PFSK-1 (cell line): ENCODE data around the gene NME7.

Experiments used
- FOXP2 ChIP-seq: optimal IDR thresholded peaks from 2 replicates; pipeline ENCODE3; 2011; ENCODE audit warnings: borderline replicate concordance, control low read depth, inconsistent platforms; ENCODE audit not compliant: insufficient read depth; ENCODE audit errors: extremely low read length, extremely low read depth
- POLR2AphosphoS5 ChIP-seq: IDR thresholded peaks from 2 replicates; pipeline ENCODE4 v1.6.1; 2012; ENCODE audit warnings: low read depth, mild to moderate bottlenecking, control low read depth, low read length, moderate library complexity
- REST ChIP-seq, 2 experiments: IDR thresholded peaks; 2 replicates each; pipeline versions ENCODE4 v1.6.1 to v1.8.0; 2011 to 2012; ENCODE audit warnings: low read depth in 2 of 2, low read length in 2 of 2, control low read depth in 1 of 2, inconsistent platforms in 1 of 2, mild to moderate bottlenecking in 1 of 2, moderate library complexity in 1 of 2; ENCODE audit not compliant: insufficient read depth in 1 of 2
- SIN3A ChIP-seq: IDR thresholded peaks from 2 replicates; pipeline ENCODE4 v1.6.1; 2012; ENCODE audit warnings: mild to moderate bottlenecking, low read length, moderate library complexity, borderline replicate concordance; ENCODE audit not compliant: insufficient read depth
- TAF1 ChIP-seq: IDR thresholded peaks from 2 replicates; pipeline ENCODE4 v1.6.1; 2012; ENCODE audit warnings: low read length, control low read depth, borderline replicate concordance; ENCODE audit not compliant: insufficient read depth

- TF ChIP-seq REST (IDR thresholded peaks at IDR 0.05; ENCODE audit: insufficient read depth in 1 of 2, low read depth in 2 of 2, low read length in 2 of 2), result no peak
- TF ChIP-seq POLR2AphosphoS5, result no peak
- TF ChIP-seq TAF1, result no peak
- TF ChIP-seq SIN3A, result no peak
- TF ChIP-seq FOXP2, result no peak
These were observed 167.3 kb downstream of the NME7 start for GRCh38 chr1:169200319-169200718.
